Measurements from ENCODE around the gene RCAN1.
A peak's percentile ranks its signal among the peaks of the same experiment; 100 is the strongest.
"Not testable (repeated sequence)": the region's sequence is repeated elsewhere in the genome, so short reads cannot be mapped to it uniquely, and the experiment has no call there.

Gene RCAN1

GRCh38 chr21:34621434-34622350 is 6.8 kb upstream of the RCAN1 start:
- no peak for DNase-seq

- DNase-seq: no peak
These were observed 5.1 kb upstream of the RCAN1 start for GRCh38 chr21:34619841-34620665.

GRCh38 chr21:34618941-34619340 is 4.0 kb upstream of the RCAN1 start:
- DNase-seq: no peak

- no peak for DNase-seq
These were observed 2.9 kb upstream of the RCAN1 start for GRCh38 chr21:34617753-34618339.

- no peak for DNase-seq
These were observed 538 bp upstream of the RCAN1 start for GRCh38 chr21:34615487-34615814.

GRCh38 chr21:34613679-34614627 is 960 bp downstream of the RCAN1 start:
- no peak for DNase-seq

GRCh38 chr21:34612557-34612956 is 2.4 kb downstream of the RCAN1 start:
- no peak for DNase-seq

GRCh38 chr21:34612056-34612455 is 2.9 kb downstream of the RCAN1 start:
- no peak for DNase-seq

GRCh38 chr21:34611528-34611927 is 3.4 kb downstream of the RCAN1 start:
- no peak for DNase-seq

GRCh38 chr21:34609933-34610549 is 4.9 kb downstream of the RCAN1 start:
- DNase-seq: no peak

- DNase-seq: no peak
These were observed 5.5 kb downstream of the RCAN1 start for GRCh38 chr21:34609244-34609932.

GRCh38 chr21:34607376-34607775 is 7.5 kb downstream of the RCAN1 start:
- DNase-seq: not testable (repeated sequence)

GRCh38 chr21:34606621-34607020 is 8.3 kb downstream of the RCAN1 start:
- no peak for DNase-seq

GRCh38 chr21:34606051-34606450 is 8.9 kb downstream of the RCAN1 start:
- DNase-seq: no peak

GRCh38 chr21:34604956-34605355 is 10.0 kb downstream of the RCAN1 start:
- DNase-seq: not testable (repeated sequence)

- no peak for DNase-seq
These were observed 10.4 kb downstream of the RCAN1 start for GRCh38 chr21:34604556-34604955.

- no peak for DNase-seq
These were observed 11.2 kb downstream of the RCAN1 start for GRCh38 chr21:34603710-34604057.

GRCh38 chr21:34603002-34603709 is 11.8 kb downstream of the RCAN1 start:
- peak; percentile 33 for DNase-seq

- DNase-seq: no peak
These were observed 12.9 kb downstream of the RCAN1 start for GRCh38 chr21:34602061-34602460.

GRCh38 chr21:34599534-34600101 is 15.3 kb downstream of the RCAN1 start:
- DNase-seq: no peak

Data from CD4-positive, alpha-beta T cell treated with Interleukin-21 for 1 hour (primary cell).